ENCODE data around the gene KLHL36. TPM values are rescaled to one million over a fixed set of nuclear protein-coding genes. Genes with fewer than 3 reads are reported as not detected.
"Not testable (repeated sequence)": the region's sequence is repeated elsewhere in the genome, so short reads cannot be mapped to it uniquely, and the experiment has no call there.

KLHL36 gene
- total RNA-seq, 1 experiment from 2014 or later, result 56.6 TPM

- no peak for DNase-seq (ENCODE audit: low read depth)
These were observed 32.7 kb downstream of the KLHL36 start for GRCh38 chr16:84680843-84681629.

GRCh38 chr16:84683691-84684591 is 35.6 kb downstream of the KLHL36 start:
- DNase-seq (ENCODE audit: low read depth), result no peak
- in situ Hi-C loops (cut with HindIII; ENCODE audit: low pct_unique_long_range_greater_than_20kb, low sequenced_read_pairs), result no loop called here

More at GRCh38 chr16:84680843-84681629, 32.7 kb downstream of the KLHL36 start:
- in situ Hi-C loops (cut with HindIII; ENCODE audit: low pct_unique_long_range_greater_than_20kb, low sequenced_read_pairs), result no loop called here

GRCh38 chr16:84684592-84684965 is 36.3 kb downstream of the KLHL36 start:
- DNase-seq (ENCODE audit: low read depth), result no peak
- in situ Hi-C loops (cut with HindIII; ENCODE audit: low pct_unique_long_range_greater_than_20kb, low sequenced_read_pairs), result no loop called here

- DNase-seq (ENCODE audit: low read depth), result no peak
- in situ Hi-C loops (cut with HindIII; ENCODE audit: low pct_unique_long_range_greater_than_20kb, low sequenced_read_pairs), result no loop called here
These were observed 36.9 kb downstream of the KLHL36 start for GRCh38 chr16:84685210-84685609.

- in situ Hi-C loops (cut with HindIII; ENCODE audit: low pct_unique_long_range_greater_than_20kb, low sequenced_read_pairs), result no loop called here
- peak; percentile 36 for DNase-seq (ENCODE audit: low read depth)
These were observed 38.5 kb downstream of the KLHL36 start for GRCh38 chr16:84686707-84687298.

GRCh38 chr16:84687715-84688114 is 39.4 kb downstream of the KLHL36 start:
- in situ Hi-C loops (cut with HindIII; ENCODE audit: low pct_unique_long_range_greater_than_20kb, low sequenced_read_pairs), result no loop called here
- peak; percentile 92 for DNase-seq (ENCODE audit: low read depth)

GRCh38 chr16:84688163-84688562 is 39.9 kb downstream of the KLHL36 start:
- in situ Hi-C loops (cut with HindIII; ENCODE audit: low pct_unique_long_range_greater_than_20kb, low sequenced_read_pairs); DNase-seq (ENCODE audit: low read depth): not testable (repeated sequence)

GRCh38 chr16:84689111-84689510 is 40.8 kb downstream of the KLHL36 start:
- in situ Hi-C loops (cut with HindIII; ENCODE audit: low pct_unique_long_range_greater_than_20kb, low sequenced_read_pairs), result no loop called here
- peak; percentile 33 for DNase-seq (ENCODE audit: low read depth)

GRCh38 chr16:84690088-84690819 is 41.9 kb downstream of the KLHL36 start:
- in situ Hi-C loops (cut with HindIII; ENCODE audit: low pct_unique_long_range_greater_than_20kb, low sequenced_read_pairs), result no loop called here
- DNase-seq (ENCODE audit: low read depth), result peak; percentile 48

GRCh38 chr16:84692451-84693214 is 44.3 kb downstream of the KLHL36 start:
- in situ Hi-C loops (cut with HindIII; ENCODE audit: low pct_unique_long_range_greater_than_20kb, low sequenced_read_pairs), result no loop called here
- DNase-seq (ENCODE audit: low read depth), result no peak

- in situ Hi-C loops (cut with HindIII; ENCODE audit: low pct_unique_long_range_greater_than_20kb, low sequenced_read_pairs); DNase-seq (ENCODE audit: low read depth): not testable (repeated sequence)
These were observed 45.6 kb downstream of the KLHL36 start for GRCh38 chr16:84693869-84694268.

GRCh38 chr16:84694980-84695379 is 46.7 kb downstream of the KLHL36 start:
- in situ Hi-C loops (cut with HindIII; ENCODE audit: low pct_unique_long_range_greater_than_20kb, low sequenced_read_pairs), result no loop called here
- no peak for DNase-seq (ENCODE audit: low read depth)

GRCh38 chr16:84699147-84699711 is 50.9 kb downstream of the KLHL36 start:
- DNase-seq (ENCODE audit: low read depth), result no peak
- in situ Hi-C loops (cut with HindIII; ENCODE audit: low pct_unique_long_range_greater_than_20kb, low sequenced_read_pairs), result no loop called here

GRCh38 chr16:84699712-84700445 is 51.6 kb downstream of the KLHL36 start, which contains the start of gene USP10:
USP10 (plus strand) TSS chr16:84700000; CDS start chr16:84700091, 91 bp downstream.
- in situ Hi-C loops (cut with HindIII; ENCODE audit: low pct_unique_long_range_greater_than_20kb, low sequenced_read_pairs), result no loop called here
- DNase-seq (ENCODE audit: low read depth), result peak; percentile 79

GRCh38 chr16:84700446-84701300 is 52.4 kb downstream of the KLHL36 start:
- in situ Hi-C loops (cut with HindIII; ENCODE audit: low pct_unique_long_range_greater_than_20kb, low sequenced_read_pairs), result no loop called here
- DNase-seq (ENCODE audit: low read depth), result peak; percentile 16

- no peak for DNase-seq (ENCODE audit: low read depth)
- in situ Hi-C loops (cut with HindIII; ENCODE audit: low pct_unique_long_range_greater_than_20kb, low sequenced_read_pairs), result no loop called here
These were observed 55.4 kb downstream of the KLHL36 start for GRCh38 chr16:84703681-84704080.

Measured in Caki2 (cell line).